ENCODE data around the gene AUTS2. TPM values are rescaled to one million over a fixed set of nuclear protein-coding genes. Genes with fewer than 3 reads are reported as not detected.
"Not testable (repeated sequence)": the region's sequence is repeated elsewhere in the genome, so short reads cannot be mapped to it uniquely, and the experiment has no call there.

AUTS2 gene
- total RNA-seq, 1 donor from 2014 or later = 0.79 TPM

GRCh38 chr7:70728872-70729552, 1130.7 kb downstream of the AUTS2 start:
- DNase-seq (ENCODE audit: low read depth in 2 of 2) = no peak

- DNase-seq (ENCODE audit: low read depth in 2 of 2) = not testable (repeated sequence)
These were observed 1131.4 kb downstream of the AUTS2 start for GRCh38 chr7:70729553-70730157.

- DNase-seq (ENCODE audit: low read depth in 2 of 2) = no peak
These were observed 1132.3 kb downstream of the AUTS2 start for GRCh38 chr7:70730451-70731110.

GRCh38 chr7:70733090-70733489, 1134.8 kb downstream of the AUTS2 start:
- DNase-seq (ENCODE audit: low read depth in 2 of 2) = no peak

GRCh38 chr7:70734411-70734810, 1136.1 kb downstream of the AUTS2 start:
- no peak for DNase-seq (ENCODE audit: low read depth in 2 of 2)

GRCh38 chr7:70735313-70735712, 1137.0 kb downstream of the AUTS2 start:
- no peak for DNase-seq (ENCODE audit: low read depth in 2 of 2)

GRCh38 chr7:70736715-70737460, 1138.6 kb downstream of the AUTS2 start:
- no peak for DNase-seq (ENCODE audit: low read depth in 2 of 2)

GRCh38 chr7:70738151-70738885, 1140.0 kb downstream of the AUTS2 start:
- no peak for DNase-seq (ENCODE audit: low read depth in 2 of 2)

GRCh38 chr7:70739646-70740210, 1141.5 kb downstream of the AUTS2 start:
- DNase-seq (ENCODE audit: low read depth in 2 of 2) = no peak

GRCh38 chr7:70741666-70742065, 1143.4 kb downstream of the AUTS2 start:
- DNase-seq (ENCODE audit: low read depth in 2 of 2) = no peak

- no peak for DNase-seq (ENCODE audit: low read depth in 2 of 2)
These were observed 1145.5 kb downstream of the AUTS2 start for GRCh38 chr7:70743531-70744325.

- DNase-seq (ENCODE audit: low read depth in 2 of 2) = no peak
These were observed 1146.2 kb downstream of the AUTS2 start for GRCh38 chr7:70744492-70744891.

GRCh38 chr7:70749831-70750230, 1151.6 kb downstream of the AUTS2 start:
- no peak for DNase-seq (ENCODE audit: low read depth in 2 of 2)

GRCh38 chr7:70751895-70752294, 1153.6 kb downstream of the AUTS2 start:
- no peak for DNase-seq (ENCODE audit: low read depth in 2 of 2)

- DNase-seq (ENCODE audit: low read depth in 2 of 2) = no peak
These were observed 1154.5 kb downstream of the AUTS2 start for GRCh38 chr7:70752794-70753241.

- DNase-seq (ENCODE audit: low read depth in 2 of 2) = no peak
These were observed 1158.5 kb downstream of the AUTS2 start for GRCh38 chr7:70756789-70757188.

GRCh38 chr7:70758646-70759045, 1160.4 kb downstream of the AUTS2 start:
- no peak for DNase-seq (ENCODE audit: low read depth in 2 of 2)

GRCh38 chr7:70759674-70760073, 1161.4 kb downstream of the AUTS2 start:
- DNase-seq (ENCODE audit: low read depth in 2 of 2) = no peak

GRCh38 chr7:70761711-70762328, 1163.5 kb downstream of the AUTS2 start:
- DNase-seq (ENCODE audit: low read depth in 2 of 2) = no peak

- no peak for DNase-seq (ENCODE audit: low read depth in 2 of 2)
These were observed 1164.4 kb downstream of the AUTS2 start for GRCh38 chr7:70762696-70763095.
